ENCODE data around the gene R3HDM1. TPM values are rescaled to one million over a fixed set of nuclear protein-coding genes. Genes with fewer than 3 reads are reported as not detected.
"Not testable (repeated sequence)": the region's sequence is repeated elsewhere in the genome, so short reads cannot be mapped to it uniquely, and the experiment has no call there.

The R3HDM1 gene
- total RNA-seq, 2 experiments from 2014 or later = 37.3 to 38.5 TPM

DNA sequence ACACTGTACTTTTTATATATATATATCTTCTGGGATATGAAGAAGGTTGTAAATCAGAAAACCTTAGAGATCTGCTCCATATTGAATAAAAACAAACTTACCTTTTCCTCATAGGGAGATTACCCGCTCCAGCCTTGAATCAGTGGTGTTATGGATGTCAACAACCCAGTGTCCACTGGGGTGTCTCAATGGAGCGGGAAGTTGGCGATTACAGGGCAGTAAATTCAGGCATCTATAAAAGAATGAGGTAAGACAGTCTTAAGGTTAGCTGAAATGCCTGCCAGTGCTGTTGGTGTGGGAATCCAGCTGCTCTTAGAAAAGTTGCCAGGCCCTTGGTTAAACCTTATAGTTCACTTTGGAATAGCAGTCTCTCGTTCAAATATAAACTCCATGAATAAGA lies 102.3 kb downstream of the R3HDM1 start:
- CTCF ChIA-PET = no interaction called here
- POLR2A ChIA-PET = no interaction called here
- Mint-ChIP-seq H3K4me3 (no peak overlapping the region), H3K27ac (no peak overlapping the region), H3K27me3 (no peaks in the 10 kb centered on the region), H3K9me3 (no peaks in the 10 kb centered on the region), H3K4me1 (peaks cover 12% of the 10 kb centered on the region), H3K36me3 (ENCODE audit: low read depth) (peaks cover 22% of the 10 kb centered on the region)
- no peak for DNase-seq

DNA sequence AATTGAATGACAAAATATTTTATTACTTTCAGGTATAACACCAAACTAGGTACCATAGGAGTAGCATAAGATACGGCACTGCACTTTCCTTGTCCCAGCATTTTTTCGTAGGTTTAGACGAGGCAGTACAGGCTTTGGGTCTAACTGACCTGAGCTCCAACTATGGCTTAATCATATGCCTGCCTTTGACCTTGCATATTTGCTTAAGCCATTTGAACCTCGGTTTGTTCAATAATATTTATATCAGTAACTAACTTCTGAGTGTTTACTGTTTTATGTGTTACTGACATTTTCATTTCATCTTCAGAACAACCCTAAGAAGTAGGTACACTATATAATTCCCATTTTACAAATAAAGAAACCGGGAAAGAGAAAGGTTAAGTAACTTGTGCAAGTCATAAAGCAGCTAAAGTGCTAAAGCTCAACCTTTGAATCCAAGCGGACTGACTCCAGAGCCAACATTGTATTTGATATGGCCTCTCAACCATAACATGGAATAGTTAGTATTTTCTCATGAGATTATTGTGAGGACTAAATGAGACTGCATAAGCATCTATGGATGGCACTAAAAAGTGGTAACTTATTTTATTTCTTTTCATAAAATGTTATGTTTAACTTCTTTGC lies 104.0 kb downstream of the R3HDM1 start:
- POLR2A ChIA-PET = no interaction called here
- Mint-ChIP-seq H3K27me3 (no peaks in the 10 kb centered on the region), H3K36me3 (ENCODE audit: low read depth) (peaks cover 33% of the 10 kb centered on the region), H3K4me3 (no peak overlapping the region), H3K9me3 (no peaks in the 10 kb centered on the region), H3K4me1 (peaks cover 12% of the 10 kb centered on the region), H3K27ac (no peak overlapping the region)
- CTCF ChIA-PET = no interaction called here
- DNase-seq = no peak

DNA sequence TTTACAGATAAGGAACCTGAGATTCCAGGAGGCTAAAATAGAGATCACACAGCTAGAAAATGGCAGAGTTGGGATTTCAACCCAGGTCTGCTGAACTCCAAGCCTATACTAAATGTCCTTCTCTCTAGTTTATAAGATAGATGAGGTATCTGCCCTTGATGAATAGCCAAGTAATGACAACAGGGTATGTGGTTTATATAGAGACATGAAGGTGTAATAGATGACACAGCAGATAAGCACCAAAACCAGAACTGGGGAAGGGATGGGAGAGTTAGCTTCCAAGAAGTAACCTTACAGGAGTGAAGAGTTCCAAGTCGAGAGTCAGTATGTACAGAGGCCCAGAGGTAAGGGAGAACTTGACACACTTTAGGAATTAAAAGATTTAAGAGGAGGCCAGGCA lies 105.7 kb downstream of the R3HDM1 start:
- POLR2A ChIA-PET = no interaction called here
- Mint-ChIP-seq H3K4me1 (peaks cover 12% of the 10 kb centered on the region), H3K27ac (no peak overlapping the region), H3K4me3 (no peak overlapping the region), H3K9me3 (no peaks in the 10 kb centered on the region), H3K36me3 (ENCODE audit: low read depth) (peaks cover 34% of the 10 kb centered on the region), H3K27me3 (no peaks in the 10 kb centered on the region)
- CTCF ChIA-PET = no interaction called here
- no peak for DNase-seq

DNA sequence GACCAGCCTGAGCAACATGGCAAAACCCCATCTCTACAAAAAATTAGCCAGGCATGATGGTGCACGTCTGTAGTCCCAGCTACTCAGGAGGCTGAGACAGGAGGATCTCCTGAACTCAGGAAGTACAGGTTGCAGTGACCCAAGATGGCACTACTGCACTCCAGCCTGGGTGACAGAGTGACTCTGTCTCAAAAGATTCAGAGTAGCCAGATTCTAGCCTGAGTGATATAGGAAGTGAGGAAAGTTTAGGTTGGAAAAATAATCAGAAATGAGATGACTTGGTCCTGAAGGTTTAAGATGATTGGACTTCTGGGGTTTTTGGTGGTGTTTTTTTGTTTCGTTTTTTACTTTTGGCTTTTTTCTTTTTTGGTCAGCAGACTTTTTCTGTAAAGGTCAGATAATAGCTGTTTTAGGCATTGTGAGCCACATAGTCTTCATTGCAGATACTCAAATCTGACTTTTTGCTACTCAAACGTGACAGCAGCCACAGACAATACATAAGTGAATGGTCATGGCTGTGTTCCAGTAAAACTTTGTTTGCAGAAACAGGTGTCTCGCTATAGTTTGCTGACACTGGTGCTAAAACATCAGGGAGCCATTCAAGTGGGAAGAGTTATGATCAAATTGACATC lies 106.3 kb downstream of the R3HDM1 start:
- Mint-ChIP-seq H3K4me3 (no peak overlapping the region), H3K27me3 (no peaks in the 10 kb centered on the region), H3K9me3 (no peaks in the 10 kb centered on the region), H3K36me3 (ENCODE audit: low read depth) (peaks cover 37% of the 10 kb centered on the region), H3K4me1 (peaks cover 12% of the 10 kb centered on the region), H3K27ac (no peak overlapping the region)
- POLR2A ChIA-PET = no interaction called here
- CTCF ChIA-PET = no interaction called here
- no peak for DNase-seq

DNA sequence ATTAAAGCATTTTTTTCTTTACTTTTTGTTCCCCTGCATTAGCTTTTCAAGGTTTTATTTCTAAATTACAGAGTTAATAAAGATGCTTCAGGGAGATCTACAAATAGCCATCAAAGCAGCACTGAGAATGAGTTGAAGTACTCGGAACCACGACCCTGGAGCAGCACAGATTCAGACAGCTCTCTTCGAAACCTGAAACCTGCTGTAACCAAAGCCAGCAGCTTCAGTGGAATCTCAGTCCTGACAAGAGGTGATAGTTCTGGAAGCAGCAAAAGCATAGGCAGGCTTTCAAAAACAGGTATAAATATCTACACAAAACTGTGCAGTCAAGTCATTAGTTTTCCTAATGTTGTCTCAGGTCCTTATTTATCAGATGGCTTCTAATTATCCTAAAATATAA lies 107.5 kb downstream of the R3HDM1 start:
- Mint-ChIP-seq H3K9me3 (no peaks in the 10 kb centered on the region), H3K27me3 (no peaks in the 10 kb centered on the region), H3K4me1 (peaks cover 12% of the 10 kb centered on the region), H3K36me3 (ENCODE audit: low read depth) (peaks cover 37% of the 10 kb centered on the region), H3K27ac (no peak overlapping the region), H3K4me3 (no peak overlapping the region)
- ChIA-PET POLR2A (no interaction called here), CTCF (no interaction called here)
- DNase-seq = no peak

DNA sequence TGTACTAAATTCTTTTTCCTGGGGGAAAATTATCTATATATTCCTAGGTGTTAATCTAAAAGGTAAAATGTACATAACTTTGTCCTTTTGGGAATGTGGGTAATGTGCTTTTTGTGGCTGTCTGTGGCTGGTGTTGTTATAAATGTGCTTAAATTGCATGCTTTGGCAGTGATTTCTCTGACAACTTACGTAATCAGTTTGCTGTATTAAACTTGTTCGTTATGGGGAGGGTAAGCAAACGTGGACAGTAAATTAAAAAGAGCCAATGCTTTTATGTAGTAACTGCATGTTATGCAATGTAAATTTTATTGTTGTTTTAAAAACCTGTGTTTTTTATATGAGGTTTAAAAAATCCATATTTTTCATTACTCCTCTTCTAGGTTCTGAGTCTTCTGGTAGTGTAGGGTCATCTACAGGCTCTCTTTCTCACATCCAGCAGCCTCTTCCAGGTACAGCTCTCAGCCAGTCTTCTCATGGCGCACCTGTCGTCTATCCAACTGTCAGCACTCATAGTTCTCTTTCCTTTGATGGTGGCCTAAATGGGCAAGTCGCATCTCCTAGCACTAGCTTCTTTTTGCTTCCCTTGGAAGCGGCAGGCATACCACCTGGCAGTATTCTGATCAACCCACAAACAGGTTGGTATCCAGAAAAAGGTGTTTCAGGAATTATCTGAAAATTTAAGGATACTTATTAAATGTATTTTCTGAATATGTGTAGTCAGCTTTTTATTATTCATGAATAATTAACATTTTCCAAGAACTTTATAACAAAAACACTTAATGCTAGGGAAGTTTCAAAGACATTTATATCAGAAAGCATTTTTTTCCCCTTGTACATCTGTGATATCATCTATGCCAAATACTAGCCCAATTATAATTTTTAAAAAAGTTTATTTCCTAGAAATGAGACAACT lies 110.1 kb downstream of the R3HDM1 start:
- H3K27me3 Mint-ChIP-seq = no peaks in the 10 kb centered on the region
- peaks cover 44% of the 10 kb centered on the region for H3K36me3 Mint-ChIP-seq (ENCODE audit: low read depth)
- CTCF ChIA-PET = no interaction called here
- DNase-seq = no peak
- POLR2A ChIA-PET = no interaction called here
- H3K27ac Mint-ChIP-seq = no peak overlapping the region
- no peak overlapping the region for H3K4me3 Mint-ChIP-seq
- H3K4me1 Mint-ChIP-seq = peaks cover 12% of the 10 kb centered on the region
- H3K9me3 Mint-ChIP-seq = no peaks in the 10 kb centered on the region

DNA sequence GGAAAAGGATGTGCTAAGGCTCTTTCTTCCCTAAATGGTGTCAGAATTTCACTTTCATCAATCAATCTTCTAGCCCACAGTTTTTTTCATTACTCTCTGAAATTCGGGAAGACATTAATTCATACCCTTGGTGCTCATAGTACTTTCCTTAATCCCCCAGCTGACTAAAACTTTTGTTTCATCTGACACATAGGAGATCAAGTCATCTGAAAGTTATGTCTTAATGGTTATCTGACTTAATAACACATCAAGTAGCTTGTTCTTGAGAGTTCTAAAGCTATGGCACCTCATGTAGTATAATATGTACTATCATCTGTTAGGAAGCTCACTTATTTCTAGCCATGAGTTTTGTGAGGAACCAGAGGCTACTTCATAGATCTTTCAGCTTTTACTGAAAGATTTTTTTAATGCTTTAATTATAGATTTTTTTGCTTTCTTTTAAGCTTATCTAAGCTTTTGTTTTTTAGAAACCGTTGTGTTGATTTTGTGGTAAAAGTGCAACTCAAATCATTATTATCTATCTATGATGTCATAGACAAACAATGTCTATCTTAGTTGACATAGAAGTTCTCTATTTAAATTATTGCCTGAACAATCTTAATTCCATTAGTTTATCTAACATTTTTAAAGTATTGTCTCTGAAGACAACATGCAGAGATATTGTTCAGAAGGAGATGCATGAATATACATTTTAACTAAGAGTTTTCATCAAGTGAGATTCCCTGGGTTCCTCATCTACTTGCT lies 116.7 kb downstream of the R3HDM1 start:
- no peaks in the 10 kb centered on the region for H3K27me3 Mint-ChIP-seq
- no peak overlapping the region for H3K27ac Mint-ChIP-seq
- POLR2A ChIA-PET = no interaction called here
- no peaks in the 10 kb centered on the region for H3K9me3 Mint-ChIP-seq
- H3K4me3 Mint-ChIP-seq = no peak overlapping the region
- no peak for DNase-seq
- peaks cover 37% of the 10 kb centered on the region for H3K36me3 Mint-ChIP-seq (ENCODE audit: low read depth)
- CTCF ChIA-PET = interaction anchor here (1.3 kb wide), 1 partner anchor 46 kb away, joined by 3 read pairs; no protein-coding TSS in a partner anchor
- no peaks in the 10 kb centered on the region for H3K4me1 Mint-ChIP-seq

DNA sequence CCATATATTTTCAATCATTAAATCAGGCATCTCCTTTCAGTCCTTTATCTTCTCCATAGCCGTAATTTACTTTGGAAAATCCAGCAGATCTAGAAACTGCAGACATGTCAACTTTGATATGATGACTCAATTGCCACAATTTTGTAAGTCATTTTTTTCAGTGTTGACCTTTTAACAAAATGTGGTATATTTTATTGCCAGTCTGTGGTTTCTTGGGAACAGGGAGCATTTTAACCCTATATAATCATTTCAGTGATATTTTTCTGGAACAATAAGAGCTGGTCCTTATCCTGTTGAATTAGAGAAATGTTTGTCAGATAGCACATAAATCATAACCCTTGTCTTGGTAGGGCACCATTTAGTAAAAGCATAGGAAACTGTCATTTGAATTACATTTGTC lies 119.4 kb downstream of the R3HDM1 start:
- Mint-ChIP-seq H3K36me3 (ENCODE audit: low read depth) (peaks cover 43% of the 10 kb centered on the region), H3K27me3 (no peaks in the 10 kb centered on the region), H3K4me3 (no peak overlapping the region), H3K9me3 (no peaks in the 10 kb centered on the region), H3K4me1 (no peaks in the 10 kb centered on the region), H3K27ac (no peak overlapping the region)
- DNase-seq = no peak
- CTCF ChIA-PET = no interaction called here
- POLR2A ChIA-PET = no interaction called here

DNA sequence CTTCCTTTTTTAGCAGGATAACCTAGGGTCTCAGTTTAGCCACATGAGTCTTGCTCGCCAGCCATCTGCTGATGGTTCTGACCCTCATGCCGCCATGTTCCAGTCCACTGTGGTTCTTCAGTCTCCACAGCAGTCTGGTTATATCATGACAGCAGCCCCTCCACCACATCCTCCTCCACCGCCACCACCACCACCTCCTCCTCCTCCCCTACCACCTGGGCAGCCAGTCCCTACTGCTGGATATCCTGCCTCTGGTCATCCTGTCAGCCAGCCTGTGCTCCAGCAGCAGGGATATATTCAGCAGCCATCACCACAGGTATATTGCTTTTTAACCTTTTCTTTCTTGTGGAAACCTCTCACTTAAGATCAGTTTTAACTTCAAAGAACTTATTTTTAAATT lies 120.4 kb downstream of the R3HDM1 start:
- Mint-ChIP-seq H3K9me3 (no peaks in the 10 kb centered on the region), H3K27me3 (no peaks in the 10 kb centered on the region), H3K4me3 (no peak overlapping the region), H3K4me1 (no peaks in the 10 kb centered on the region), H3K27ac (no peak overlapping the region), H3K36me3 (ENCODE audit: low read depth) (peaks cover 45% of the 10 kb centered on the region)
- DNase-seq = no peak
- ChIA-PET CTCF (no interaction called here), POLR2A (no interaction called here)

DNA sequence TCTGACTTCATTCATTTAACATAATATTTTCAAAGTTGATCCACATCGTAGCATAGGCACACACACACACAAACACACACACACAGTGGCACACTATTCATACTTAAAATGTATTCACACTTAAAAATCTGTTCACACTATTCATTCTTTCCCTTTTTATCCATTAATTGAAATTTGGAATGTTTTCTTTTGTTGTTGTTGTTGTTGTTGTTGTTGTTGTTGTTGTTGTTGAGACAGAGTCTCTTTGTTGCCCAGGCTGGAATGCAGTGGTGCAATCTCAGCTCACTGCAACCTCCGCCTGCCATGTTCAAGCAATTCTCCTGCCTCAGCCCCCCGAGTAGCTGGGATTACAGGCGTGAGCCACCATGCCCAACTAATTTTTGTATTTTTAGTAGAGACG lies 123.0 kb downstream of the R3HDM1 start:
- POLR2A ChIA-PET, H3K4me3 Mint-ChIP-seq, H3K27me3 Mint-ChIP-seq, H3K27ac Mint-ChIP-seq, H3K9me3 Mint-ChIP-seq, CTCF ChIA-PET, DNase-seq: not testable (repeated sequence)
- H3K36me3 Mint-ChIP-seq (ENCODE audit: low read depth) = peaks cover 50% of the 10 kb centered on the region
- peaks cover 10% of the 10 kb centered on the region for H3K4me1 Mint-ChIP-seq

DNA sequence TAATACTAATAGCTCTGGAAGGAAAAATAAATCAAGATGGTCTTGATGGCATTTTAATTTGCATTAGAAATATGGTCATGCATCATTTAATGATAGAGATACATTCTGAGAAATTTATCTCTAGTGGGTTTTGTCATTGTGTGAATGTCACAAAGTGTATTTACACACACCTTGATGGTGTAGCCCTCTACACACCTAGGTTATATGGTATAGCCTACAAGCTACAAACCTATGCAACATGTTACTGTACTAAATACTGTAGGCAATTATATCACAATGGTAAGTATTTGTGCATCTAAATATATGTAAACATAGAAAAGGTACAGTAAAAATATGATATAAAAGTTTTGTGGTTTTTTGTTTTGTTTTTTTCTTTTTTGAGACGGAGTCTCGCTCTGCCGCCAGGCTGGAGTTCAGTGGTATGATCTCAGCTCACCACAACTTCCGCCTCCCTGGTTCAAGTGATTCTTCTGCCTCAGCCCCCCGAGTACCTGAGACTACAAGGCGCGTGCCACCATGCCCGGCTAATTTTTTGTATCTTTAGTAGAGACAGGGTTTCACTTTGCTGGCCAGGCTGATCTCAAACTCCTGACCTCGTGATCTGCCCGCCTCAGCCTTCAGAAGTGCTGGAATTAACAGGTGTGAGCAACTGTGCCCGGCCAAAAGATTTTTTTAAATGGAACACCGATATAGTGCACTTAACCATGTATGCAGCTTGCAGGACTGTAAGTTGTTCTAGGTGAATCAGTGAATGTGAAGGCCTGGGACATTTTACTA lies 126.7 kb downstream of the R3HDM1 start:
- H3K9me3 Mint-ChIP-seq = no peaks in the 10 kb centered on the region
- H3K4me3 Mint-ChIP-seq = peak overlapping the region; percentile 51
- CTCF ChIA-PET = interaction anchor here (0.6 to 3.2 kb wide), 2 partner anchors 51 to 394 kb away, joined by 3 to 12 read pairs; no protein-coding TSS in a partner anchor
- no peaks in the 10 kb centered on the region for H3K27me3 Mint-ChIP-seq
- POLR2A ChIA-PET = no interaction called here
- DNase-seq = peak; percentile 61
- peaks cover 43% of the 10 kb centered on the region for H3K36me3 Mint-ChIP-seq (ENCODE audit: low read depth)
- H3K4me1 Mint-ChIP-seq = peaks cover 16% of the 10 kb centered on the region
- peak overlapping the region; percentile 71 for H3K27ac Mint-ChIP-seq

DNA sequence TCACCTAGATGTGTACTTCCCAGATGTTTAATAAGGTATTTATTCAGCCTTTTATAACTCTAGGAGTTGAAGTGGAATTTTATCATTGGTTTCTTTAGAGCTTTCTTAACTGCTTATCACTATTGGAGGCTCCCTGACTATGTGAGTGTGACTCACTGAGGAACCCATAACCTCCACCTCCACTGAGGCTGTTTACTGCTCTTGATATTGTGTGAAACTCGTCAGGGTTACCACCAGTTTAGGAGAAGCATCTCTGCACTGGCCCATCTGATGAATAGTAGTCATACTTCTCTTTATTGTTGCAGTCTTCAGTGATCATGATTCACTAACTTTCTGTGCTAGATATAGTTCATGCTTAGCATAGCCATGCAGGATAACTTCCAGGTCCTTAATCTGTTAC lies 130.8 kb downstream of the R3HDM1 start:
- Mint-ChIP-seq H3K4me1 (peaks cover 38% of the 10 kb centered on the region), H3K9me3 (no peaks in the 10 kb centered on the region), H3K4me3 (no peak overlapping the region), H3K27ac (no peak overlapping the region), H3K36me3 (ENCODE audit: low read depth) (peaks cover 39% of the 10 kb centered on the region), H3K27me3 (no peaks in the 10 kb centered on the region)
- CTCF ChIA-PET = no interaction called here
- POLR2A ChIA-PET = no interaction called here
- no peak for DNase-seq
